T-helper 1 cell treated with Interleukin-12 subunit alpha and Interleukin-12 subunit beta and Interleukin-4 antibody, amounts not matched to agents 30 μg/mL and 1 μg/mL, for 36 hours (primary cell): Measurements from ENCODE around the gene CCDC85C.
A peak's percentile ranks its signal among the peaks of the same experiment; 100 is the strongest.

Experiments used
- H3K27ac Mint-ChIP-seq: one replicate; pipeline ENCODE4 v1.8.0; 2021; ENCODE audit warnings: mild to moderate bottlenecking, mixed read lengths
- H3K27me3 Mint-ChIP-seq: one replicate; pipeline ENCODE4 v1.8.0; 2021; ENCODE audit warnings: low read depth, mixed read lengths
- H3K36me3 Mint-ChIP-seq: one replicate; pipeline ENCODE4 v1.8.0; 2021; ENCODE audit warnings: low read depth, mixed read lengths
- H3K4me1 Mint-ChIP-seq: one replicate; pipeline ENCODE4 v1.8.0; 2021; ENCODE audit warnings: low read depth, mixed read lengths
- H3K4me3 Mint-ChIP-seq: one replicate; pipeline ENCODE4 v1.8.0; 2021; ENCODE audit warnings: mild to moderate bottlenecking, moderate library complexity, mixed read lengths
- H3K9me3 Mint-ChIP-seq: one replicate; pipeline ENCODE4 v1.8.0; 2021; ENCODE audit warnings: mixed read lengths

CCDC85C gene

DNA sequence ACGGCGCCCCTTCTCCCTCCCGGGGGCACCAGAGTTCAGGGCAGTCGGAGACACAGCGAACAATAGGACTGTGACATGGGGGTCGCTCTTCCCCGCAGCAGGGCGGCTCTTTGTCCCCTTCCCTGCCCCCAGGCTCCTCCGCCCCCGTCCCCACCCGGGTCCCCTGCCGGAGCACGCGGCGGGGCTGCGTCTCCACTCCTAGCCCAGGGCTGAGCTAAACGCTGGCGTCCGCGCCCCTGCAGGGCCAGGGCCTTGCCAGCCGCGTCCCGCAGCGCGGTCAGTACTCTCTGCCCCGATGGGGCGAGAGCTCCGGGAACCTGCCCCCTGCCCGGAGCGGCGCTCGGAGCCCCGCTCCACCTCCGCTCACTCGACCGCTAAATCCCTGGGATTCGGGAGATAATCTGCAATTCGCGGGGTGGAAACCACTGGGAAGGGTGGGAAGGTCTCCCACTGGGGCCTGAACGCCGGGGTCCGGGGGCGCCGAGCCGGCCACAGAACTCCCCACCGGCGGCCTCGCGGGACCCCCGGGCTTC, 825 bp upstream of the CCDC85C start:
- Mint-ChIP-seq H3K27ac (peak overlapping the region; percentile 87), H3K36me3 (no peaks in the 10 kb centered on the region), H3K4me3 (peak overlapping the region; percentile 89), H3K9me3 (no peaks in the 10 kb centered on the region), H3K27me3 (peaks cover 18% of the 10 kb centered on the region), H3K4me1 (peaks cover 19% of the 10 kb centered on the region)

DNA sequence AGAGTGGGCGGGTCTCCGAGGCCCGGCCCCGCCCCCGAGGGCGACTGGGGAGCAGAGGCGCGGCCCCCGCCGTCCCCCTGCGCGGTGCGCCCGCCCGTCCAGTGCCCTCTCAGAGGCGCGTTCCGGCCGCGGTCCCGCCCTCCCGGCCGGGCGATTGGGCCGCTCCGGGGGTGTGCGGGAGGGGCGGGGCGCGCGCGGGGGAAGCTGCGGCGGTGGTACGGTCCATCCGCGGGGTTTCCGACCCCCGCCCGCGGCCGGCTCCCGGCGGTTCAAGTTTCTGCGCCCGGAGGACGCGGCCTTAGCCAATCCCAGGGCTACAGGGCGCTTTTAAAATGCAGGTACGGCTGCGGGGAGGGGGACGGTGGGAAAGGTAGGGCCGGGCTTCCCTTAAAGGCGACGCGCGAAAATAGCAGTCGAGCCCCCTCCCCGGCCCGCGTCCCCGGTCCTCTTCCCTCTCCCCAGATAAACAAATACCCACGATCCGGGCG, 315 bp upstream of the CCDC85C start:
- Mint-ChIP-seq H3K27me3 (peaks cover 18% of the 10 kb centered on the region), H3K36me3 (no peaks in the 10 kb centered on the region), H3K27ac (peak overlapping the region; percentile 87), H3K4me3 (peak overlapping the region; percentile 89), H3K9me3 (no peaks in the 10 kb centered on the region), H3K4me1 (peaks cover 19% of the 10 kb centered on the region)

DNA sequence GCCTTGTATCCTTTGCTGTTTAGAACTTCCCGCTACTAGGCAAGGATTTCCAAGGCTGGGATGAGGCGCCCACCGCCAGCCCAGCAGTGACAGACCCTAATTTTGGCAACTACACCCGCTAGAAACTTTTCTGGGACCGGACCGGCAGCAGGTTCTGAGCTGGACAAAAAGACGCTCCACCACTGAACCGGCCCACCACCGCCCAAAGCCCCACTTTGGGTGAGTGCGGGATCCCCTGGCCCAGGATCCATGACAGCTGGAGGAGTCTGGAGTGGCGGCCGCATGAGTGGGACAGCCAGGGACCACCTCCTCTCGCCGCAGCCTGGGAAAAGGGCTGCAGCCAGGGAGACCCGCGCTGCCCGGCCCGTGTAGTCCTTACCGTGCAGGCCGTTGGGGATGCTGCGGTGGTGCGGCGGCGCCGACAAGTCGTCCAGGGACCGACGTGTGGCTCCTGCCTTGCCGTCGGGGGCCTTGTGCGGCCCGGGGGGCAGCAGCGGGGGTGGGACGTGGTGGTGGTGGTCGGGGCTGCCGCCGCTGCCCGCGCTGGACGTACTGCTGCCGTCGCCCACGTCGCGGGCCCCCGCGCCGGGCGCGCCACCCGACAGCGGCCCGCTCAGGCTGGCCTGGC, 1.1 kb downstream of the CCDC85C start:
- Mint-ChIP-seq H3K27ac (no peak overlapping the region), H3K4me3 (peak overlapping the region; percentile 69), H3K27me3 (peaks cover 18% of the 10 kb centered on the region), H3K4me1 (peaks cover 19% of the 10 kb centered on the region), H3K36me3 (no peaks in the 10 kb centered on the region), H3K9me3 (no peaks in the 10 kb centered on the region)

DNA sequence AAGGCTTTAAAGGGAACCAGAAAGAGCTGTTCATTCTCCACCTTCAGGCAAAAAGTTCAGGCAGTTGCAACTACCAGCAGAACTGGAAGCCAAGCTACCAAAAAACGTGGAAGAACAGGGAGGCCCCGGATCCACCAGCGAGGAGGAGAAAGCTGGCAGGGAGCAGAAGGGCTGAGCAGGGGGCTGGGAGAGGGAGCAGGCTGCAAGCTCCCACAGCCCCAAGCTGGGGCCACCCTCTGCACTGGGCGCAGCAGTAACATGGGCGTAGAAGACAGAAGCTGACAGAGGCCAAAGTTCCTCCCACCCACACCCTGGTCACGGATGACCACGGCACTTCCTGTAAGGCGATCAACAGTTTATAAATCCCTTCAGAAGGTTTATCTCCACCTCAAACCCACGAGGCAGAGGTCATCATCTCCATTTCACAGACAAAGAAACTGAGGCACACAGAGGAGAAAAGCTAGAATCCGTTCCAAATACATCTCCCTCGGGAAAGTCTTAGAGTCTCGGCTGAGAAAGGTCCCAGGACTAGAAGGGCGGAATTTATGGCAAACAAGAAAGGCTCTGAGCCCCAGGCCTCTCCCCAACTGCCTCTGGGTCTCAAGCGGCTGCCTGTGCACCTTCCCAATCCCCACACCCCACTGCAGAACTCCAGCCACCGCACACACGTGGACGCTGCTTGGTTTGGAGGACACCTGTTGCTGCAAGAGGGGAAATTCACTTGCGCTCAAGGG, 1.8 kb downstream of the CCDC85C start:
- Mint-ChIP-seq H3K9me3 (no peaks in the 10 kb centered on the region), H3K27ac (no peak overlapping the region), H3K4me3 (peak overlapping the region; percentile 69), H3K4me1 (peaks cover 19% of the 10 kb centered on the region), H3K36me3 (no peaks in the 10 kb centered on the region), H3K27me3 (peaks cover 18% of the 10 kb centered on the region)

DNA sequence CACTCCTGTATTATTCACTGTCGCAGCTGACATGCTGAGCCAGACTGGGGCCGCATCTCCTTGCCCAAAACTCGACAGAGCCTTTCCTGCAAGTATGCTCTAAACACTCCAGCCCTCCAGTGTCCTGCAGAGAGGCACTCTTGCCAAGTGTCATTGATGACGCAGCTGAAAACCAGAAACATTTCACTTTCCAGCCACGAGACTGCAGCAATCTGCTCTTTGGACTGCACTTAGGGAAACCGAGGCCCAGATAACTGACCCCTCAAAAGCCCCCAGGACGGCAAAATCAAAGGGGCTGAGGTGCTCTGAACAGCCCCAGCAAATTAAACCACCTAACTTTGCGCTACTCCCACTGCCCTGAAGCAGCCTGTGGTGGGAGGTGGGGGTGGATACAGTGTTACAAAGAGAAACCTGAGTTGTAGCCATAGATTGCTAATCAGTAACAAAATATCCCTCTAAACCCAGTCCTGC, 2.6 kb downstream of the CCDC85C start:
- Mint-ChIP-seq H3K27ac (no peak overlapping the region), H3K9me3 (no peaks in the 10 kb centered on the region), H3K36me3 (no peaks in the 10 kb centered on the region), H3K4me1 (peaks cover 18% of the 10 kb centered on the region), H3K4me3 (no peak overlapping the region), H3K27me3 (peaks cover 18% of the 10 kb centered on the region)

DNA sequence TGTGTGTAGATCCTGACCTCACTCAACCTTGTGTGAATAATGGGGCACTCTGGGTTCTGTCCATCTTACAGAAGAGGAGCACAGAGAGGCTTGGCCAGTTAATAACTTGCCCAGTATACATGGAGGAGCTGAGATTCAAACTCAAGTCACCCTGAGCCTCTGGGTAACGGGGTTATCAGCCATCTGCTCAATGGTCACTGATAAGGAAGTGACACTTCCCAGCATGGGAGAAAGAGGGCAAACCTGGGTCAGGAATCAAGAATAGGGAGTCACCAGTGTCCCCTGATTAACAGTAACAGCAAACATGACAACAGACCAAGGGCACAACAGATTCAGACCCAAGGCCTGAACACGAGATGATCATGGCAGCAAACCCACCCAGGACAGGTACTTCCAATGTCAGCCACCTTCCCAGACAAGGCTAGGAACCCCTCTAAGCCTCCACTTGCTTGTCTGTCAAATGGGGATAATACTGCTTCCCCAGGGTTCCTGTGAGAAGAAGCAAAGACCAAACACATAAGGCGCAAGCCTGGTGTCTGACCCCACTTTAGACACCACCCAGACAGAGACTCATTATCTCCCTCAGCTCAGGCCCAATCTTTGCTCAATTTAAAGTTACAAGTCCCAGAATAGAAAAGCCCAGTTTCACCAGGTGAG, 3.6 kb downstream of the CCDC85C start:
- no peak overlapping the region for H3K27ac Mint-ChIP-seq
- no peak overlapping the region for H3K4me3 Mint-ChIP-seq

DNA sequence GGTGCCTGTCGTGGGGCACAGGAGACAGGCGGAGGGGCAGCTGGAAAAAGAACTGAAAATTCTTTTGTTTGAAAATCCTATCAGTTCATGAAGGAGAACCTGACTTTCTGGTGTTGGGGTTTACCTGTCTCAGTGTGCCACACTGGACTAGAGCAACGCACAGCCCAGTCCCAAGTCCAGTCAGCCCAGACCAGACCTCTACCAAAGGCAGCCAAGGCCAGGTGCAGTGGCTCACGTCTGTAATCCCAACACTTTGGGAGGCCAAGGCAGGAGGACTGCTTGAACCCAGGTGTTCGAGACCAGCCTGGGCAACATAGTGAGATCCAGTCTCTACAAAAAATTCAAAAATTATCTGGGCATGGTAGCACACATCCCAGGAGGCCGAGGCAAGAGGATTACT, 4.6 kb downstream of the CCDC85C start:
- H3K4me1 Mint-ChIP-seq = peaks cover 23% of the 10 kb centered on the region
- H3K27ac Mint-ChIP-seq = no peak overlapping the region
- peaks cover 18% of the 10 kb centered on the region for H3K27me3 Mint-ChIP-seq
- no peaks in the 10 kb centered on the region for H3K36me3 Mint-ChIP-seq
- no peaks in the 10 kb centered on the region for H3K9me3 Mint-ChIP-seq
- no peak overlapping the region for H3K4me3 Mint-ChIP-seq

More for the DNA sequence above, 3.6 kb downstream of the CCDC85C start:
- H3K4me1 Mint-ChIP-seq = peaks cover 16% of the 10 kb centered on the region
- H3K9me3 Mint-ChIP-seq = no peaks in the 10 kb centered on the region
- H3K27me3 Mint-ChIP-seq = peaks cover 18% of the 10 kb centered on the region
- H3K36me3 Mint-ChIP-seq = no peaks in the 10 kb centered on the region

DNA sequence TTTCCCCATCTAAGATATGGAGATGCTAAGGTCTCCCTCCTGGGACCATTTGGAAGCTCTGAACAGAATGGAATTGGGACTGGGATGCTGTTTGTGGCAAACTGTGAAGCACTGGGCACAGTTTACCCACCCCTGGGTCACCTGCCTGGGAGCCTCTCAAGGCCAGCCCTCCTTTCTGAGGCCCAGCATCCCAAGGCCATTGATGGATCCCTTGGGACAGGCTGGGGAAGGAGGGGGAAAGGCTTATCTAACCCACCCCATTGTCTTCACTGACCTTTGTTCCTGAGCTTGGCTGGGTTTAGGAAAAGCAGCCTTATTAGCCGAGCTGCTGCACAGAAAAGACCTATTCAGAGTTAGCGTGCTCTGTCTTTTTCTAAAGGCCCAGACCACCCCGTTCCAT, 5.2 kb downstream of the CCDC85C start:
- no peaks in the 10 kb centered on the region for H3K9me3 Mint-ChIP-seq
- peaks cover 23% of the 10 kb centered on the region for H3K4me1 Mint-ChIP-seq
- no peaks in the 10 kb centered on the region for H3K36me3 Mint-ChIP-seq

DNA sequence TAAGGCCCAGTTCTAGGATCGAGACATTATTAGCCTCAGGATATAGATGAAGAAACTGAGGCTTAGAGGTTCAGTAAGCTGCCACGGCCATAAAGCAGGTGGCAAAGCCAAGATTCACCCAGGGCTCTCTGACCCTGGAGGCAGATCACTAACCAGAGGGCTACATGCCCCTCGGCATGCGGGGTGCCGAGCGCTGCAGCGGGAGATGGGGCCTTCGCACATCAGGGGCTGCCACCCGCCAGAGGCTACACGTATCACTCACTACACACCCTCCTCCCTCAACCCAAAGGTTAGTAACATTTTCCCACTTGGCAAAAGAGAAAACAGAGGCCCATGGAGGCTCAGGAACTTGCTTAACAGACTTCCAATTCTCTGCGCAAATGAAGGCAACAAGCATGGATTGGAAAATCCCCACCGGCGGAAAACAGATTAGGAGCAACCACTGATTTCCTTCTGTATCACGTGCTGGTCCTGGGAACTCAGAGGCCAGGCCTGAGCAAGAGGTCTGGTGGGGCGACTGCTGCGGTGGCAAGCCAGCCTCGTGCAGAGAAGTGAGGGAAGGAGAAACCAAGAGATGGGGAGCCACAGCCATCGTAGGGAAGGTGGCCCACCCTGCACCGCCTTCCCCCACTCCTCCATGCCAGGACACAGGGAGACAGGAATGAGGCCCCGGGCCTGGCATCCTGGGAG, 6.0 kb downstream of the CCDC85C start:
- peaks cover 23% of the 10 kb centered on the region for H3K4me1 Mint-ChIP-seq
- no peak overlapping the region for H3K4me3 Mint-ChIP-seq
- H3K9me3 Mint-ChIP-seq = no peaks in the 10 kb centered on the region
- H3K27ac Mint-ChIP-seq = no peak overlapping the region
- H3K36me3 Mint-ChIP-seq = no peaks in the 10 kb centered on the region
- H3K27me3 Mint-ChIP-seq = peaks cover 18% of the 10 kb centered on the region

More for the DNA sequence above, 5.2 kb downstream of the CCDC85C start:
- H3K27me3 Mint-ChIP-seq = peaks cover 18% of the 10 kb centered on the region
- no peak overlapping the region for H3K4me3 Mint-ChIP-seq
- H3K27ac Mint-ChIP-seq = no peak overlapping the region

DNA sequence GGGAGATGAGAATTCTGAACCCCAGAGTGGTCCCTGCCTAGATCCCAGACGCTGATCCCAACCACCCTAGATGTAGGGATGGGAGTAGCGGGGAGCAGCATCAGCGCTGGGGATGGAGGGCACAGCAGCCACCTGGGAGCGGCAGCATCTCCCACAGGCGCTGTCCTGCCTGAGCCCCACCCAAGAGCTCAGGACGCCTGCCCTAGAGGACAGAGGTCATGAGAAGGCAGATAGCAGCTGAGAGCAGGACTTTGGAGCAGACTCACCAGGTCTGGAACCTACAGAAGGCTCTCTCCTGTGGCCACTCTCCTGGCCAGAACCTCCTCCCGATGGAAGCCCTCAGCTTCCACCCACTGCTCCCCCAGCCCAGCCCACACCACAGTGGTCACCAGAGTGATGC, 7.2 kb downstream of the CCDC85C start:
- H3K27me3 Mint-ChIP-seq = peaks cover 7% of the 10 kb centered on the region
- H3K9me3 Mint-ChIP-seq = no peaks in the 10 kb centered on the region
- H3K4me1 Mint-ChIP-seq = peaks cover 16% of the 10 kb centered on the region
- no peaks in the 10 kb centered on the region for H3K36me3 Mint-ChIP-seq
- H3K4me3 Mint-ChIP-seq = no peak overlapping the region
- H3K27ac Mint-ChIP-seq = no peak overlapping the region

DNA sequence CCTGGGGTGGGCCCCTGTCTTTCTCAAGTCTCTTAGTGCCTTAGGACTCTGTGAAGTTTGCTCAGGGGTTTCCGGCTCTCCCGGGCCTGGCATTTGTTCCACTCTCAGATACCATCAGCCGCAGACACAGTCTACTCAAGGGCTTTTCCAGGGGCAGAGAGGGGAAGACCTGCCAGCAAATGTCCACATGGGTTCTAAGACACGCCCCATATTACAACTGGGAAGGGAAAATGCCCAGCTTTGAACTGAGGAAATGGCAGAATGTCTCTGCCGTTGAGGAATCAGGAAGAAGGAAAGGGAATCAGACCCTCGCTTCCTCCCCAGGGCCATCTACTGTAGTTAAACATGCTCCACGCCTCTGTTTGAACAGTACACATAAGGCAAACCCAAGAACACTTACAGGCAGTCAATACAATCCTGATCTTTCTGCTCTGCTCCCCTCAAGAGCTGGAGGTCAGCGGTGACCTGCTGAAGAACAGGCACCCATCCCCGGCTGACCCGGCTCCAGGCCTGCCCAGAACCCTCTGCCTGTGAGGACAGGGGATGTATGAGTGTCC, 7.9 kb downstream of the CCDC85C start:
- no peak overlapping the region for H3K4me3 Mint-ChIP-seq
- no peaks in the 10 kb centered on the region for H3K36me3 Mint-ChIP-seq
- H3K27me3 Mint-ChIP-seq = peaks cover under 1% of the 10 kb centered on the region
- no peak overlapping the region for H3K27ac Mint-ChIP-seq
- peaks cover 11% of the 10 kb centered on the region for H3K4me1 Mint-ChIP-seq
- H3K9me3 Mint-ChIP-seq = no peaks in the 10 kb centered on the region

DNA sequence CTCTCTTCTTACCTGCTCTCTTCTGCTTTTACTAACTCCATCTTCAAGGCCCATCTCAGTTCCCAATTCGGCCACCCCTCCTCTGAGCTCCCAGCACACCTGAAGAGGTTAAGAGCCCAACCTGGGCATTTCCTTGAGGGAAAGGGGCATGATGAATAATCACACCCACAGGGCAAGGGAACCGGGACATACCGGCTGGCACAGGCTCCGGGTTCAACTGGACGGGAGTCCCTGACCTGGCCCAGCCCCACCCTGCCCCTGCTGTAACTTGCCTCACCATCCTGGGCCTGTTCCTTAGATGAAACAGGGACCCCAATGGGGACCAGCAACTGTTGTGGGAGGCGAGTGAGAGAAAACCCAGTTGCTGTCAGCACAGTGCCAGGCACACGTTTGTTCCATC, 8.5 kb downstream of the CCDC85C start:
- no peaks in the 10 kb centered on the region for H3K9me3 Mint-ChIP-seq

DNA sequence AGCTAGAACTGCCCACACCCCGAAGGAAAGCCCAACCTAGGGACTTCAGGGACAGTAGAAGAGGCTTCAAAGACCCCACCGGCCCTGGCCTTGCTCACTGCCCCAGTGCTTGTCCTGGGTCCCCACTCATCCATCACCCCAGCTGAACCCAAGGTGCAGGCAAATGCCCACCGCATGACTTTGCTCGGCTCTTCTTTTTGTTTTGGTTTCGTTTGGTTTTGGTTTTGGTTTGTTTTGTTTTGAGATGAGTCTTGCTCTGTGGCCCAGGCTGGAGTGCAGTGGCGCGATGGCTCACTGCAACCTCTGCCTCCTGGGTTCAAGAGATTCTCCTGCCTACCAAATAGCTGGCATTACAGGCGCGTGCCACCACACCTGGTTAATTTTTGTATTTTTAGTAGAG, 9.0 kb downstream of the CCDC85C start:
- Mint-ChIP-seq H3K4me3 (peak overlapping the region; percentile 67), H3K9me3 (no peaks in the 10 kb centered on the region), H3K4me1 (peaks cover 11% of the 10 kb centered on the region), H3K36me3 (no peaks in the 10 kb centered on the region), H3K27ac (peak overlapping the region; percentile 85), H3K27me3 (no peaks in the 10 kb centered on the region)

More for the DNA sequence above, 8.5 kb downstream of the CCDC85C start:
- H3K4me3 Mint-ChIP-seq = no peak overlapping the region
- no peaks in the 10 kb centered on the region for H3K27me3 Mint-ChIP-seq
- H3K36me3 Mint-ChIP-seq = no peaks in the 10 kb centered on the region
- H3K4me1 Mint-ChIP-seq = peaks cover 11% of the 10 kb centered on the region
- H3K27ac Mint-ChIP-seq = peak overlapping the region; percentile 85
